Erythroblast (primary cell): ENCODE results near the gene OR8U1.

ENCODE experiments used
- GATA1 ChIP-seq: IDR thresholded peaks from 2 replicates; pipeline ENCODE4 v1.6.1; 2011; ENCODE audit warnings: low read depth, mild to moderate bottlenecking, control low read depth, low read length, moderate library complexity
- POLR2A ChIP-seq: IDR thresholded peaks from 2 replicates; pipeline ENCODE4 v1.6.1; 2011; ENCODE audit warnings: mild to moderate bottlenecking, low read length

GRCh38 chr11:56331861-56332491 lies 43.4 kb upstream of the OR8U1 start:
- TF ChIP-seq POLR2A, result no peak
- no peak for TF ChIP-seq GATA1
